Heart left ventricle (tissue), 13 donors: ENCODE data around the gene IPO7.

ENCODE experiments used
- CTCF ChIP-seq, 12 donors: fragments of 200-600 bp; sonication (generic) in 4 of 12; IDR thresholded peaks; one replicate each; pipeline versions ENCODE4 v1.5.0 to v1.8.0; 2018 to 2022; ENCODE audit warnings: antibody characterized with exemption in 12 of 12, mild to moderate bottlenecking in 5 of 12
- POLR2A ChIP-seq, 2 donors: fragments of 450-650 bp; IDR thresholded peaks; one replicate each; pipeline ENCODE4 v1.6.1; 2017; ENCODE audit warnings: antibody characterized with exemption in 2 of 2, mild to moderate bottlenecking in 2 of 2, moderate library complexity in 2 of 2
- donor health status: ischemic (EF 13 %, LVEDD 7.1; RV severe dilation, severe dysfunction).
- donor health status: DM: no; HTN: yes; CAD: no.
- donor health status: DM: no; HTN: no; CAD: no.
- donor health status: ischemic (EF 25% LVEDD 6.9; RV normal size, moderate dysfunction).
- donor health status: ischemic (EF 25% LVEDD 5.7; RV mildly dilated, moderate dysfunction).
- donor health status: ischemic (EF 35%, LVEDD 5.7; RV mildly dilated, moderate dysfunction).
- donor health status: nonischemic (EF 11% LVEDD 7.7; RV severe dilation, severe dysfunction).
- donor health status: DM: yes; HTN: yes; CAD: no.
- donor health status: PGD.
- donor health status: ischemic (EF 29% LVEDD 5.4; RV normal size, mild dysfunction).
- donor health status: nonischemic (EF 23%, LVEDD 6.1; RV moderate dilation, normal function).

- no peak for TF ChIP-seq CTCF (IDR thresholded peaks at IDR 0.05)
- no peak for TF ChIP-seq POLR2A (IDR thresholded peaks at IDR 0.05)
These were observed 61.8 kb downstream of the IPO7 start for GRCh38 chr11:9446230-9446629.
